Measurements from ENCODE around the gene CRYGB.

CRYGB gene

DNA sequence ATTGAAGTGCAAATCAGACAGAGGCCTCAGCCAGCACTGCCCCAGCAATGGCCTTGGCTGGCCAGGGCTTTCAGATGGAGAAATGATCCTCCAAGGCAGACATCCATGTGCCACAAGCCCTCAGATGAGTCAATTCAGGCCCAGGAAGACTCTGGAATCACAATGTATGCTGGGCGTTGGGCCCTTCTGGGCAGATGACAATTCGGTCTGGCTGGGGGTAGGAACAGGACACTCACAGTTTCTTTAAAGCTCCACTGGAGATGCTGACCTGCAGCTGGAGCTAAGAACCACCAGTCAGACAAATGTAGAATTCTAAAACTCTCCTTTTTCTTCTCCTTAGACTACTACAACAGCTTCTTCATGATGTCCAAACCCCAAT lies 9.3 kb downstream of the CRYGB start:
- no peak overlapping the region for H3K27ac ChIP-seq (ENCODE audit: extremely low read depth, low read depth, low read length)
- H3K9me3 ChIP-seq (ENCODE audit: control insufficient read depth, insufficient read depth, low read depth, low read length) = no peaks in the 10 kb centered on the region
- no peak overlapping the region for H3K4me3 ChIP-seq (ENCODE audit: low read depth, low read length)
- H3K36me3 ChIP-seq (ENCODE audit: control insufficient read depth in 2 of 2, insufficient read depth in 1 of 2, low read length in 2 of 2) = no peaks in the 10 kb centered on the region
- ChIA-PET POLR2A (no interaction called here), CTCF (interaction anchor here (1.5 kb wide), 1 partner anchor 11 kb away, joined by 3 read pairs; no protein-coding TSS in a partner anchor)
- H3K4me1 ChIP-seq (ENCODE audit: control insufficient read depth, insufficient read depth, low read length) = no peaks in the 10 kb centered on the region
- TF ChIP-seq, protein P1, sequence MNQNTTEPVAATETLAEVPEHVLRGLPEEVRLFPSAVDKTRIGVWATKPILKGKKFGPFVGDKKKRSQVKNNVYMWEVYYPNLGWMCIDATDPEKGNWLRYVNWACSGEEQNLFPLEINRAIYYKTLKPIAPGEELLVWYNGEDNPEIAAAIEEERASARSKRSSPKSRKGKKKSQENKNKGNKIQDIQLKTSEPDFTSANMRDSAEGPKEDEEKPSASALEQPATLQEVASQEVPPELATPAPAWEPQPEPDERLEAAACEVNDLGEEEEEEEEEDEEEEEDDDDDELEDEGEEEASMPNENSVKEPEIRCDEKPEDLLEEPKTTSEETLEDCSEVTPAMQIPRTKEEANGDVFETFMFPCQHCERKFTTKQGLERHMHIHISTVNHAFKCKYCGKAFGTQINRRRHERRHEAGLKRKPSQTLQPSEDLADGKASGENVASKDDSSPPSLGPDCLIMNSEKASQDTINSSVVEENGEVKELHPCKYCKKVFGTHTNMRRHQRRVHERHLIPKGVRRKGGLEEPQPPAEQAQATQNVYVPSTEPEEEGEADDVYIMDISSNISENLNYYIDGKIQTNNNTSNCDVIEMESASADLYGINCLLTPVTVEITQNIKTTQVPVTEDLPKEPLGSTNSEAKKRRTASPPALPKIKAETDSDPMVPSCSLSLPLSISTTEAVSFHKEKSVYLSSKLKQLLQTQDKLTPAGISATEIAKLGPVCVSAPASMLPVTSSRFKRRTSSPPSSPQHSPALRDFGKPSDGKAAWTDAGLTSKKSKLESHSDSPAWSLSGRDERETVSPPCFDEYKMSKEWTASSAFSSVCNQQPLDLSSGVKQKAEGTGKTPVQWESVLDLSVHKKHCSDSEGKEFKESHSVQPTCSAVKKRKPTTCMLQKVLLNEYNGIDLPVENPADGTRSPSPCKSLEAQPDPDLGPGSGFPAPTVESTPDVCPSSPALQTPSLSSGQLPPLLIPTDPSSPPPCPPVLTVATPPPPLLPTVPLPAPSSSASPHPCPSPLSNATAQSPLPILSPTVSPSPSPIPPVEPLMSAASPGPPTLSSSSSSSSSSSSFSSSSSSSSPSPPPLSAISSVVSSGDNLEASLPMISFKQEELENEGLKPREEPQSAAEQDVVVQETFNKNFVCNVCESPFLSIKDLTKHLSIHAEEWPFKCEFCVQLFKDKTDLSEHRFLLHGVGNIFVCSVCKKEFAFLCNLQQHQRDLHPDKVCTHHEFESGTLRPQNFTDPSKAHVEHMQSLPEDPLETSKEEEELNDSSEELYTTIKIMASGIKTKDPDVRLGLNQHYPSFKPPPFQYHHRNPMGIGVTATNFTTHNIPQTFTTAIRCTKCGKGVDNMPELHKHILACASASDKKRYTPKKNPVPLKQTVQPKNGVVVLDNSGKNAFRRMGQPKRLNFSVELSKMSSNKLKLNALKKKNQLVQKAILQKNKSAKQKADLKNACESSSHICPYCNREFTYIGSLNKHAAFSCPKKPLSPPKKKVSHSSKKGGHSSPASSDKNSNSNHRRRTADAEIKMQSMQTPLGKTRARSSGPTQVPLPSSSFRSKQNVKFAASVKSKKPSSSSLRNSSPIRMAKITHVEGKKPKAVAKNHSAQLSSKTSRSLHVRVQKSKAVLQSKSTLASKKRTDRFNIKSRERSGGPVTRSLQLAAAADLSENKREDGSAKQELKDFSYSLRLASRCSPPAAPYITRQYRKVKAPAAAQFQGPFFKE (tag by site-specific recombination; IDR thresholded peaks at IDR 0.05; ENCODE audit: borderline replicate concordance) = no peak
- TF ChIP-seq SCRT1 (tag by site-specific recombination; IDR thresholded peaks at IDR 0.05; ENCODE audit: borderline replicate concordance) (no peak), SP2 (tag by site-specific recombination; IDR thresholded peaks at IDR 0.05) (no peak), ZNF830 (tag by site-specific recombination; IDR thresholded peaks at IDR 0.05; ENCODE audit: low read depth) (no peak), ZNF2 (tag by site-specific recombination; IDR thresholded peaks at IDR 0.05) (no peak), ZSCAN16 (tag by site-specific recombination; IDR thresholded peaks at IDR 0.05) (no peak), ZNF157 (tag by site-specific recombination; IDR thresholded peaks at IDR 0.05) (no peak), ZNF112 (tag by site-specific recombination; IDR thresholded peaks at IDR 0.05) (no peak), OVOL3 (tag by site-specific recombination; IDR thresholded peaks at IDR 0.05) (no peak), ZNF221 (tag by site-specific recombination; IDR thresholded peaks at IDR 0.05; ENCODE audit: borderline replicate concordance) (no peak), ZNF610 (tag by site-specific recombination; IDR thresholded peaks at IDR 0.05; ENCODE audit: borderline replicate concordance) (no peak), ZNF394 (tag by site-specific recombination; IDR thresholded peaks at IDR 0.05; ENCODE audit: borderline replicate concordance) (no peak)
- TF ChIP-seq, protein P2, sequence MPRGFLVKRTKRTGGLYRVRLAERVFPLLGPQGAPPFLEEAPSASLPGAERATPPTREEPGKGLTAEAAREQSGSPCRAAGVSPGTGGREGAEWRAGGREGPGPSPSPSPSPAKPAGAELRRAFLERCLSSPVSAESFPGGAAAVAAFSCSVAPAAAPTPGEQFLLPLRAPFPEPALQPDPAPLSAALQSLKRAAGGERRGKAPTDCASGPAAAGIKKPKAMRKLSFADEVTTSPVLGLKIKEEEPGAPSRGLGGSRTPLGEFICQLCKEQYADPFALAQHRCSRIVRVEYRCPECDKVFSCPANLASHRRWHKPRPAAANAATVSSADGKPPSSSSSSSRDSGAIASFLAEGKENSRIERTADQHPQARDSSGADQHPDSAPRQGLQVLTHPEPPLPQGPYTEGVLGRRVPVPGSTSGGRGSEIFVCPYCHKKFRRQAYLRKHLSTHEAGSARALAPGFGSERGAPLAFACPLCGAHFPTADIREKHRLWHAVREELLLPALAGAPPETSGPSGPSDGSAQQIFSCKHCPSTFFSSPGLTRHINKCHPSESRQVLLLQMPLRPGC (tag by site-specific recombination; IDR thresholded peaks at IDR 0.05) = no peak
- TF ChIP-seq, protein P3, sequence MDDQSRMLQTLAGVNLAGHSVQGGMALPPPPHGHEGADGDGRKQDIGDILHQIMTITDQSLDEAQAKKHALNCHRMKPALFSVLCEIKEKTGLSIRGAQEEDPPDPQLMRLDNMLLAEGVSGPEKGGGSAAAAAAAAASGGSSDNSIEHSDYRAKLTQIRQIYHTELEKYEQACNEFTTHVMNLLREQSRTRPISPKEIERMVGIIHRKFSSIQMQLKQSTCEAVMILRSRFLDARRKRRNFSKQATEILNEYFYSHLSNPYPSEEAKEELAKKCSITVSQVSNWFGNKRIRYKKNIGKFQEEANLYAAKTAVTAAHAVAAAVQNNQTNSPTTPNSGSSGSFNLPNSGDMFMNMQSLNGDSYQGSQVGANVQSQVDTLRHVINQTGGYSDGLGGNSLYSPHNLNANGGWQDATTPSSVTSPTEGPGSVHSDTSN (CRISPR knock-in tag; IDR thresholded peaks at IDR 0.05) = no peak
- TF ChIP-seq, protein P4, sequence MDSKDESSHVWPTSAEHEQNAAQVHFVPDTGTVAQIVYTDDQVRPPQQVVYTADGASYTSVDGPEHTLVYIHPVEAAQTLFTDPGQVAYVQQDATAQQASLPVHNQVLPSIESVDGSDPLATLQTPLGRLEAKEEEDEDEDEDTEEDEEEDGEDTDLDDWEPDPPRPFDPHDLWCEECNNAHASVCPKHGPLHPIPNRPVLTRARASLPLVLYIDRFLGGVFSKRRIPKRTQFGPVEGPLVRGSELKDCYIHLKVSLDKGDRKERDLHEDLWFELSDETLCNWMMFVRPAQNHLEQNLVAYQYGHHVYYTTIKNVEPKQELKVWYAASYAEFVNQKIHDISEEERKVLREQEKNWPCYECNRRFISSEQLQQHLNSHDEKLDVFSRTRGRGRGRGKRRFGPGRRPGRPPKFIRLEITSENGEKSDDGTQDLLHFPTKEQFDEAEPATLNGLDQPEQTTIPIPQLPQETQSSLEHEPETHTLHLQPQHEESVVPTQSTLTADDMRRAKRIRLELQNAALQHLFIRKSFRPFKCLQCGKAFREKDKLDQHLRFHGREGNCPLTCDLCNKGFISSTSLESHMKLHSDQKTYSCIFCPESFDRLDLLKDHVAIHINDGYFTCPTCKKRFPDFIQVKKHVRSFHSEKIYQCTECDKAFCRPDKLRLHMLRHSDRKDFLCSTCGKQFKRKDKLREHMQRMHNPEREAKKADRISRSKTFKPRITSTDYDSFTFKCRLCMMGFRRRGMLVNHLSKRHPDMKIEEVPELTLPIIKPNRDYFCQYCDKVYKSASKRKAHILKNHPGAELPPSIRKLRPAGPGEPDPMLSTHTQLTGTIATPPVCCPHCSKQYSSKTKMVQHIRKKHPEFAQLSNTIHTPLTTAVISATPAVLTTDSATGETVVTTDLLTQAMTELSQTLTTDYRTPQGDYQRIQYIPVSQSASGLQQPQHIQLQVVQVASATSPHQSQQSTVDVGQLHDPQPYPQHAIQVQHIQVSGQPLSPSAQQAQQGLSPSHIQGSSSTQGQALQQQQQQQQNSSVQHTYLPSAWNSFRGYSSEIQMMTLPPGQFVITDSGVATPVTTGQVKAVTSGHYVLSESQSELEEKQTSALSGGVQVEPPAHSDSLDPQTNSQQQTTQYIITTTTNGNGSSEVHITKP (tag by site-specific recombination; IDR thresholded peaks at IDR 0.05) = no peak

Data from HEK293 (cell line).